Astrocyte (in vitro differentiated cells and primary cell): Measurements from ENCODE around the gene CLIC1. TPM values are rescaled to one million over a fixed set of nuclear protein-coding genes. Genes with fewer than 3 reads are reported as not detected.

ENCODE experiments used
- DNase-seq: peaks from one replicate; pipeline ENCODE4 v3.0.0-alpha.2; 2010; ENCODE audit warnings: low read depth
- FAIRE-seq: peaks from 2 replicates; lab custom pipeline; 2011; peaks lifted over from hg19 to GRCh38; lab: Jason Lieb, UNC
- H2AFZ ChIP-seq: 2 replicates; pipeline ENCODE4 v1.6.0; 2012; ENCODE audit warnings: low read depth, low read length, inconsistent platforms
- H3K27ac ChIP-seq: 2 replicates; pipeline ENCODE4 v1.5.1; 2011; ENCODE audit warnings: low read depth, low read length, inconsistent platforms
- H3K27me3 ChIP-seq: 2 replicates; pipeline ENCODE4 v1.6.0; 2011; ENCODE audit warnings: low read length, inconsistent platforms; ENCODE audit not compliant: insufficient read depth
- H3K36me3 ChIP-seq: 2 replicates; pipeline ENCODE4 v1.5.1; 2011; ENCODE audit warnings: low read length, inconsistent platforms; ENCODE audit not compliant: insufficient read depth
- H3K4me1 ChIP-seq: 2 replicates; pipeline ENCODE4 v1.5.1; 2011; ENCODE audit warnings: low read length, inconsistent platforms; ENCODE audit not compliant: insufficient read depth
- H3K4me2 ChIP-seq: 2 replicates; pipeline ENCODE4 v1.6.0; 2012; ENCODE audit warnings: low read length, inconsistent platforms
- H3K4me3 ChIP-seq: 2 replicates; pipeline ENCODE4 v1.5.1; 2011; ENCODE audit warnings: low read depth, mild to moderate bottlenecking, low read length, inconsistent platforms; ENCODE audit not compliant: insufficient read depth
- H3K79me2 ChIP-seq: 2 replicates; pipeline ENCODE4 v1.6.0; 2012; ENCODE audit warnings: mild to moderate bottlenecking, low read length, inconsistent platforms; ENCODE audit not compliant: insufficient read depth
- H3K9ac ChIP-seq: 2 replicates; pipeline ENCODE4 v1.6.0; 2012; ENCODE audit warnings: mild to moderate bottlenecking, low read length, inconsistent platforms
- H3K9me3 ChIP-seq: 2 replicates; pipeline ENCODE4 v1.5.1; 2012; ENCODE audit warnings: low read depth, mild to moderate bottlenecking, low read length, inconsistent platforms; ENCODE audit not compliant: insufficient read depth
- H4K20me1 ChIP-seq: 2 replicates; pipeline ENCODE4 v1.6.0; 2012; ENCODE audit warnings: low read length, inconsistent platforms; ENCODE audit not compliant: insufficient read depth
- H3K27ac Mint-ChIP-seq: one replicate; pipeline ENCODE4 v1.8.0; 2021; ENCODE audit warnings: mild to moderate bottlenecking, mixed read lengths; ENCODE audit not compliant: unreplicated experiment
- H3K27me3 Mint-ChIP-seq: one replicate; pipeline ENCODE4 v1.8.0; 2021; ENCODE audit warnings: low read depth, mixed read lengths; ENCODE audit not compliant: unreplicated experiment
- H3K36me3 Mint-ChIP-seq: one replicate; pipeline ENCODE4 v1.8.0; 2021; ENCODE audit warnings: low read depth, mixed read lengths; ENCODE audit not compliant: unreplicated experiment
- H3K4me1 Mint-ChIP-seq: one replicate; pipeline ENCODE4 v1.8.0; 2021; ENCODE audit warnings: low read depth, mixed read lengths; ENCODE audit not compliant: unreplicated experiment
- H3K4me3 Mint-ChIP-seq: one replicate; pipeline ENCODE4 v1.8.0; 2021; ENCODE audit warnings: mild to moderate bottlenecking, moderate library complexity, mixed read lengths; ENCODE audit not compliant: unreplicated experiment
- H3K9me3 Mint-ChIP-seq: one replicate; pipeline ENCODE4 v1.8.0; 2021; ENCODE audit warnings: mild to moderate bottlenecking, mixed read lengths; ENCODE audit not compliant: unreplicated experiment
- CTCF ChIP-seq: IDR thresholded peaks from 2 replicates; pipeline ENCODE4 v1.5.1; 2011; ENCODE audit warnings: low read depth, mild to moderate bottlenecking, inconsistent platforms, low read length, moderate library complexity; ENCODE audit not compliant: insufficient read depth
- EZH2 ChIP-seq: IDR thresholded peaks from 2 replicates; pipeline ENCODE4 v1.6.1; 2012; ENCODE audit warnings: mild to moderate bottlenecking, low read length, inconsistent platforms; ENCODE audit not compliant: insufficient read depth
- total RNA-seq: library from RNA; stranded (reverse); gene quantifications from 2 replicates; pipeline ENCODE4 v1.2.1, GENCODE V29; 2021

The CLIC1 gene
- total RNA-seq, 1 donor from 2014 or later, result 518 TPM

GRCh38 chr6:31702405-31702818, 33.9 kb downstream of the CLIC1 start:
- Mint-ChIP-seq H3K4me1 (peaks cover 16% of the 10 kb centered on the region), H3K27ac (peak overlapping the region; percentile 92), H3K4me3 (peak overlapping the region; percentile 99), H3K27me3 (peaks cover 4% of the 10 kb centered on the region), H3K9me3 (no peaks in the 10 kb centered on the region), H3K36me3 (peaks cover 4% of the 10 kb centered on the region)
- peak overlapping the region; percentile 93 for H3K27ac ChIP-seq
- DNase-seq (peak; percentile 4), FAIRE-seq (no peak)
- peak overlapping the region; percentile 92 for H3K4me2 ChIP-seq
- H3K36me3 ChIP-seq, result peaks cover 5% of the 10 kb centered on the region
- H3K79me2 ChIP-seq, result peaks cover 38% of the 10 kb centered on the region
- H3K4me1 ChIP-seq, result peaks cover 18% of the 10 kb centered on the region
- H3K9ac ChIP-seq, result peak overlapping the region; percentile 89
- H3K4me3 ChIP-seq, result peak overlapping the region; percentile 89
- no peaks in the 10 kb centered on the region for H3K27me3 ChIP-seq
- peak overlapping the region; percentile 82 for H2AFZ ChIP-seq
- H3K9me3 ChIP-seq, result no peaks in the 10 kb centered on the region
- TF ChIP-seq CTCF (no peak), EZH2 (no peak)
- peaks cover 28% of the 10 kb centered on the region for H4K20me1 ChIP-seq

- peak overlapping the region; percentile 92 for H3K4me2 ChIP-seq
- peak overlapping the region; percentile 93 for H3K27ac ChIP-seq
- peak overlapping the region; percentile 89 for H3K9ac ChIP-seq
- H4K20me1 ChIP-seq, result peaks cover 34% of the 10 kb centered on the region
- FAIRE-seq, result no peak
- peak overlapping the region; percentile 92 for H3K27ac Mint-ChIP-seq
- H3K4me3 Mint-ChIP-seq, result peak overlapping the region; percentile 99
- H3K4me1 Mint-ChIP-seq, result peaks cover 17% of the 10 kb centered on the region
- TF ChIP-seq CTCF, result no peak
- TF ChIP-seq EZH2, result no peak
- DNase-seq, result no peak
- peak overlapping the region; percentile 89 for H3K4me3 ChIP-seq
- H3K36me3 Mint-ChIP-seq, result peaks cover 4% of the 10 kb centered on the region
- H3K9me3 Mint-ChIP-seq, result no peaks in the 10 kb centered on the region
- H3K36me3 ChIP-seq, result peaks cover 5% of the 10 kb centered on the region
- H3K27me3 Mint-ChIP-seq, result peaks cover 1% of the 10 kb centered on the region
- H3K4me1 ChIP-seq, result peaks cover 18% of the 10 kb centered on the region
- H3K27me3 ChIP-seq, result no peaks in the 10 kb centered on the region
- H2AFZ ChIP-seq, result peak overlapping the region; percentile 82
- peaks cover 38% of the 10 kb centered on the region for H3K79me2 ChIP-seq
- no peaks in the 10 kb centered on the region for H3K9me3 ChIP-seq
Observed at GRCh38 chr6:31701666-31702404, 34.5 kb downstream of the CLIC1 start.
